Stimulated activated CD4-positive, alpha-beta T cell treated with anti-CD3 and anti-CD28 coated beads, Interleukin-12 subunit alpha, Interleukin-12 subunit beta, amount 100 ng/mL, for 4 hours (primary cell): ENCODE results near the gene TMEM272.
A peak's percentile ranks its signal among the peaks of the same experiment; 100 is the strongest.

Experiments
- DNase-seq: peaks from one replicate; pipeline ENCODE4 v3.0.0-alpha.2; 2020

The TMEM272 gene

GRCh38 chr13:51804295-51805172 is 40.4 kb downstream of the TMEM272 start:
- no peak for DNase-seq

- DNase-seq = peak; percentile 80
Observed at GRCh38 chr13:51803422-51804294, 41.3 kb downstream of the TMEM272 start, which contains the start of gene DHRS12. Gene DHRS12, minus strand, starts transcription at chr13:51804163. Its CDS starts 4,504 bp downstream, at chr13:51799659.

GRCh38 chr13:51802631-51803418 is 42.2 kb downstream of the TMEM272 start:
- no peak for DNase-seq

GRCh38 chr13:51801631-51802099 is 43.3 kb downstream of the TMEM272 start:
- DNase-seq = no peak

GRCh38 chr13:51800486-51800885 is 44.5 kb downstream of the TMEM272 start:
- DNase-seq = no peak

DNA sequence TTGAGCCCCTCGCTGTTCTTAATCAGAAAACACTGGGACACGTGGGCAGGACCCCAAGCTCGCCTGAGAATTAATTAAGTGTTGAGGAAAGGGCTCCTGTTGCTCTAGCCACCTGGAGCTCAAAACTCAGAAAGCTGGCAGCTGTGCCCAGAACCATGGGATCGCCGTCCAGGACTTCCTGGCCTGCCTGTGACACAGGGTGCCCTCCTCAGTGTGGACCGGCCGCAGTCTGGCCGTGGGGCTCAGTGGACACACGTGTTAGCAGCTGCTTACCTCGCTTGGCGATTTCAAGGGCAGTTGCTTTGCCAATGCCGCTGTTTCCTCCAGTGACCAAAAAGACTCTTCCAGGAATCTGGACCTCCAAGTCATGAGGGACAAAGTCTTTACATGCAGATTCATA is 45.7 kb downstream of the TMEM272 start:
- DNase-seq = no peak

- peak; percentile 47 for DNase-seq
Observed at GRCh38 chr13:51797664-51798488, 47.1 kb downstream of the TMEM272 start.

- DNase-seq = no peak
Observed at GRCh38 chr13:51796546-51796945, 48.4 kb downstream of the TMEM272 start.

GRCh38 chr13:51795419-51795818 is 49.6 kb downstream of the TMEM272 start:
- no peak for DNase-seq

GRCh38 chr13:51794964-51795363 is 50.0 kb downstream of the TMEM272 start:
- no peak for DNase-seq

- peak; percentile 52 for DNase-seq
Observed at GRCh38 chr13:51793570-51794271, 51.3 kb downstream of the TMEM272 start.

GRCh38 chr13:51786425-51787265 is 58.3 kb downstream of the TMEM272 start:
- no peak for DNase-seq

DNA sequence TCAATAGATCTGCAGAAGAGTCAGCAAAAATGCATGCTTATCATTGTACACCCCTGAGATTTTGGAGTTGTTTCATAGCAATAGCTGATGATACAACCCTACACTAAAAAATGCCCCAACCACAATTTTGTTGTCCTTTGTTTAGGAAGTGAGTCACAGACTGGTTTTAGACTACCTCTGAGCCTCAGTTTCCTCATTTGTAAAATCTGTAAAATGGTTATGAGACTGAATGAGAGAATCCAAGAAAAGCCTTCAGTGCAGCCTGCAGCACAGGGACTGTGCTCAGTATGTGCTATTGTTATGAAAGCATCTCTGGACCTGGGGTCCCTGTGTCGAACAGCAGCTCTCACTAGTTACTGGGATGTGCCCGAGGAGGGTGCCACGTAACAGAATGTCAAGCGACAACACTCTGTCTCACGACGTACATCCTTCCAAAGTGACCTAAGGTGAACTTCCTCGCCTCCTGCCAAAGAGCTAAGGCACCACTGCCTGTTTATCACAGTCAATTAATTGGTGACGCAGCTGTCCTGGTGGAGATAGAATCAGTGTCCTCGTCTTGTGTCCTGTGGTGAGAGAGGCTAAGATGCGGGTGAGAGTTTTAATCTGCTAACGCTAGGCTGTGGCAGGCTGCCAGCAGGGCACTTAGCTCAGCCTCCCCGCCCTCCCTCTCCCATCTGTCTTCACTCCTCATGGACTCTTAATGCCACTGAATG is 59.1 kb downstream of the TMEM272 start:
- DNase-seq = no peak

DNA sequence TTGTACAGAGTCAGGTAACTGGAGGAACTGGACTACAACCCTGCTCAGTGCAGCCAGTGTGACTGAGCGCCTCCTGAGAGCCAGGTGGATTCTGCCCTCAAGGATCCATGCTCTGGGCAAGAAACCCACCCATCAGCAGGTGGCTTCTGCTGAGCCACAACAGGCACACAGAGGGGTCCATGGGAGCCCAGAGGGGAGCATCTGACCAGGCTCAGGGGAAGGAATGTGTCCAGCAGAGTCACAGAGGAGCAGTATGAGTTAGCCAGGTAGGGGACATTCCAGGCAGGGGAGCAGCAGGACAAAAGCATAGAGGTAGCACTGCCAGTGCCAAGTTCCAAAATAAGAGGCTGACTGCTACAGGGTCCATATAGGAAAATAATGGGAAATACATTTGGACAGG is 60.9 kb downstream of the TMEM272 start:
- no peak for DNase-seq

DNA sequence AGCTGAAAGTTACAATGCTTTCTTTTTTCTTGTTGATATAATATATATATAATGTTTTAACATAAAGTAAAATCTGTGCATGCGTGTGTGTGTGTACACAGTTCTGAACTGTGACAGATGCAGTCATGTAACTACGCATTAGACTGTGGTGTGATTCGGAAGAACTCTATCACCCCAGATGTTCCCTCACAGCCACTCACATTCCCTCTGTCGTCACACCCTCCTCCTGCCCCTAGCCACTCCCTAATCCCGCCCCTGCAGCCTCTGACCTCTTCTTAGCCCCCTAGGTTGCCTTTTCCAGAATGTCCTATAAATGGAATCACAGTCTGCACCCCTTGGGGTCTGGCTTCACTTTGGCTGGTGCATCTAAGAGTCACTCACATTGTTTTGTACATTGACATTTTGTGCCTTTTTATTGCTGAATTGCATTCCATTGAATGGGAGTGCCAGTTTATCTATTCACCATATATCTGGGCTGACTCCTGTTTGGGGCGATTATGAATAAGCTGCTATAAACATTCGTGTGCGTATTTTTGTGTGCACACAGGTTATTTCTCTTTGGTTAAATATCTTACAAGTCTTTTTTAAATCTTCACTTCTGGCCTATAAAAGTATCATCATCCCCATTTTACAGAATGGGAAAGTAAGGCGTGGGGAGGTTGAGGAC is 61.4 kb downstream of the TMEM272 start:
- DNase-seq = no peak

DNA sequence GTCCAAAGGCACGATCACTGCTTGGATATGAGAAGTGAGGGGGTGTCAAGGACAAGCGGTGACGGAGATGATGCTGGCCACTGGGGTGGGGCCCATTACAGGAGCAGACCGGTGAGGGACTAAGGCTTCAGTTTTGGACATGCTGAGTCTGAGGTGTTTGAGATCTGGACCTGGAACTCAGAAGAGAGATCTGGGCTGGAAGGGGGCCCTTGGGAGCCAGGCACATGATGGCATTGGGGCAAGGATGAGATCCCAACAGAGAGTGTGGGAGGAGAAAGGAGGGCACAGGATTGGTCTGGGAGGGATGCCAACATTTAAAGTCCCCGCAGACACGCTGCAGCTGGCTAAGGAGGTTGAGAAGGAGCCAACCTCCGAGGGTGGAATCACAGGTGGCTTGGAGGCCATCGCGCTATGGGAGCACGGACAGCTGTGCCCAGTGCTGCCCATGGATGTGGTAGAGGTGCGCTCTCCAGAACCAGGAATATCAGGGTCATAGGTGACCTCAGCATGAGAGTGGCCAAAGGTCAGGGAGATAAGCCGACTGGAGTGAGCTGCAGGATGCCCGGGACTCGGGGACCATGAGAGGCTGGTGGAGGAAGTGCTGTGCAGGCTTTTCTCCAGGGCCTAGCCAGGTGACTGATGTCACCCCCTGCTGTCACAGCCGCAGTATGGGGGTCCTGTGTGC is 62.8 kb downstream of the TMEM272 start:
- DNase-seq = no peak

GRCh38 chr13:51781246-51782022 is 63.5 kb downstream of the TMEM272 start:
- no peak for DNase-seq
